ENCODE data around the gene IVD.

Gene IVD
- total RNA-seq = 15.2 to 81.0 (median 57.5) reads per million in 18 experiments

DNA sequence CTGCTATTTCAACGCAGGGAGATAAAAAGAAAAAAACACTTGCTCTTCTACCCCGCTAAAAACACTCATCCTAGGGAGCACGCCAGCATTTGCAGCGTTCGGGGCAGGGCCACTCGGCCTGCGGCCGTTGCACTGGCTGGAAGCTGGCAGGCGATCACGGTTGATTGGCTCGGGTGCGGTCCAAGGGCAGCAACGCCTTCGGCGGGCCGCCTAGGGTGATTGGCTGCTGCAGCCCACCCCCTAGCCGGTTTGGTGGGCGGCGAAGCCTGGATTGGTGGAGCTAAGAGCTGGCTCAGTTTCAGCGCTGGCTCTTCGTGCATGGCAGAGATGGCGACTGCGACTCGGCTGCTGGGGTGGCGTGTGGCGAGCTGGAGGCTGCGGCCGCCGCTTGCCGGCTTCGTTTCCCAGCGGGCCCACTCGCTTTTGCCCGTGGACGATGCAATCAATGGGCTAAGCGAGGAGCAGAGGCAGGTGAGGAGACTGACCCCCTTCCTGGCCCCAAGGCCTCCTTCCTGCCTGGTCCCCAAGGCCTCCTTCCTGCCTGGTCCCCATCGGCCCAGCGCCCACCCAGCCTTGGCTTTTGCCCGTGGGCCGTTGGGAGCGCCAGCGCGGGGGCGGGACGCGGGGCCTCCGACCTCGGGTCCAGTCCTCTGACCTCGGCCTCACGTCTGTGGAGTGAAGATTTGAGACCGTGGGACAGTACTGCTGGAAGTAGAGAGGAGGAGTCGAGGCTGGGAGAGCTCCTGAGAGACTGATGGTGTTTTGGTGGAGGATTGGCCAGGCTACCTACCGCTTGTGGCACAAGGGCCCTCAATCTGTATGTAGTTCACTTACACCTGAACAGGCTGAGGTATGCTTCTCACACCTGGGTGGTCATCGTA, at the start of gene IVD:
Gene IVD, plus strand, starts transcription at position 295 of the 881 bp plus-strand sequence. Its CDS starts 33 bp downstream, at position 328.
- peak; percentile 96 to 98 for DNase-seq

DNA sequence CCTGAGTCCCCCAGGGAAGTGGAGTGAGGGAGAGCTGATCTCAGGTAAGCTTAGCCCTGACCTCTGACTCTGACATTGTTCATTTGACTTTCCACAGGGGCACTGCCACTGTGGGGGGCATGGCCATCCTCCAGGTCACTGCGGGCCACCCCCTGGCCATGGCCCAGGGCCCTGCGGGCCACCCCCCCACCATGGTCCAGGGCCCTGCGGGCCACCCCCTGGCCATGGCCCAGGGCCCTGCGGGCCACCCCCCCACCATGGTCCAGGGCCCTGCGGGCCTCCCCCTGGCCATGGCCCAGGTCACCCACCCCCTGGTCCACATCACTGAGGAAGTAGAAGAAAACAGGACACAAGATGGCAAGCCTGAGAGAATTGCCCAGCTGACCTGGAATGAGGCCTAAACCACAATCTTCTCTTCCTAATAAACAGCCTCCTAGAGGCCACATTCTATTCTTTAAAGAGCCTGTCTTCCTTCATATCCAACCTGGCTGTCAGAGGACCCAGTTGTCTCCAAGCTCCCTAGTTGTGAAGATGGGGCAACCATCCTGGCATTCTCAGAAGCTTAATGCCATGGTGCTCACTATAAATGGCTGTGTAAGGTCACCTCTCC, 49.5 kb upstream of the IVD start:
- DNase-seq = no peak

DNA sequence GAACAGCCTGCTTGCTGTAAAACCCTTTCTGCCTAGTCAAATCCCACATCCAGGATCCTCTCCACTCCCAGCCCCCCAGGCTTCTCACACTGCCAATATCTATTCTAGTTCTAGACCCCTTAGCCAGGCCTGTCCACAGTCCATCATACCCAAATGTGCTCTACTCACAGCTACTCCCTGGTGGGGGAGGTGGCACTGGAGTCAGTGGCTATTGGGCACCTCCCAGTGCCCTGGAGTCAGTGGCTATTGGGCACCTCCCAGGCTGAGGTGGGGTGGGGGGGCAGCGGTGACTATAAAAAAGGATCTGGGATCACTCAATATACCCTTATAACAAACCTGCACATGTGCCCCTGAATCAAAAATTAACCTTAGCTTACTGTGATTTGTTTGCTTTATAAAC, 48.3 kb upstream of the IVD start:
- DNase-seq = no peak

DNA sequence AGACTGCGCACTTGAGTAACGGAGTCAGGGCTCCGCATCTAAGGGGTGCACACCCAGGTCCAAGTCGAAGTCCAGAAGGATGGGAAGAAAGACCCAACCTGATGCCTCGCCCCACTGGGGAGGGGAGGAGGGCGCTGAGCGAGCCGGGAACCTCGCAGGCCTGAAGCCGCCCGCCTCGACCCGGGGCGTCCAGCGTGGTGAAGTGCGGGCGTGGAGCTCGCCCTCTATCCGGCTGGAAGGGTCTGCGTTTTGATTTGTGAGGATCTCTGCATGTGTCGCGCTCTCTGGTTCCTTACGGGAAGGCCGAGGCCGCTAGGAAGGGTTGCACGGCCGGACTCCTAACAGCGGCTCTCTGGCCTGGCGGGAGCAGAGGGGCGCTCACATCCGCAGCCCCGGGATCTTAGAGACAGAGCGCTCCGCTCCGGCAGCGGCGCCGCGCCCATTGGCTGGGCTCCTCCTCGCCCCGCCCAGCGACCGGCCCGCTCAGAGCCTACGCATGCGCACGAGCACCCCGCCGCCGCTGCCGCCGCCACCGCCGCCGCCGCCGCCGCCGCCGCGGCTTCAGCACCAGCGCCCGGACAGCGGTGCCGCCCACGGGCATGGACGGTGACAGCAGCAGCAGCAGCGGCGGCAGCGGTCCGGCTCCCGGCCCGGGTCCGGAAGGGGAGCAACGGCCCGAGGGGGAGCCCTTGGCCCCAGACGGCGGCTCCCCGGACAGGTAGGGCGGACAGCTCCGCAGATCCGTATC, 47.7 kb upstream of the IVD start, which contains the start of gene DISP2:
Gene DISP2, plus strand, starts transcription at position 497 of the 748 bp plus-strand sequence. Its CDS starts 103 bp downstream, at position 600.
- DNase-seq = peak; percentile 78 to 91

DNA sequence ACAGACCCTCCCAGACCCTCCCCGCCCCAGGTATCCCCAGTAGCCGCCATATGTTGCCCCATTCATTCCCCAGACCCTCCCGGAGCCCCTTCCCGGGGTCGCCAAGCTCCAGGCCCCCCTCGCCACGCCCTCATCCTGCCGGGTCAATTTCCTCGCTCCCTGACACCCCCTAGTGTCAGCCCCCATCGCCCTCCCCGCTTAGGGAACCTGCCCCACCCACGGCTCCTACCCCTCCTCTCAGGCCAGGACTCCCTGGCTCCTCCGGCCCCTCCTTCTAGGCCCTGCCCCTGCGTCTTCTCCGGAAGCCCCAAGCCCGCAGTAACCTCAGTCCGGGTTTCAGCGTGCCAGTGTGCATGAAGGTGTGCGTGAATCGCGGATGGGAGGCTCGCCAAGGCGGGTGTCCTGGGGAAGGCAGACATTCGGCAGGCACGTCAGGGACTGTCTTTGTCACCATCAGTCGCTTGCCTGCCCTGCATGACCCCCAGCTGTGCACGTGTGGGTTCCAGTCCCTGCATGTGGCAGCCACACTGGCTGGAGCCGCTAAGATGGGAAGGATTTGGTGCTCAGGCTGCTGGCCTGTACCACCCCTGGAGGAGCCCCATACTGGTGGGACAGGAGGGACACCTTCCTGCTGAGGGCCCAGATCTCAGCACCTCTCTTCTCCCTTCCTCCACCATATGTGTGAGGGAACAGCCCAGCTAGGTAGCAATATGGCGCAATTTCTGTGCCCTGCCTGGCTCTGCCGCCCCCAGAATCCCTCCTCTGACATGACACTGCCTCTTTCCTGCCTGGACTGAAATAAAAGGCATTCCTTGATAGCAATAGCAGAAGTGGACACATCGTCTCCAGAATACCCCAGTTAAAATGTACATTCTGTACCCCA, 46.9 kb upstream of the IVD start:
- no peak for DNase-seq

DNA sequence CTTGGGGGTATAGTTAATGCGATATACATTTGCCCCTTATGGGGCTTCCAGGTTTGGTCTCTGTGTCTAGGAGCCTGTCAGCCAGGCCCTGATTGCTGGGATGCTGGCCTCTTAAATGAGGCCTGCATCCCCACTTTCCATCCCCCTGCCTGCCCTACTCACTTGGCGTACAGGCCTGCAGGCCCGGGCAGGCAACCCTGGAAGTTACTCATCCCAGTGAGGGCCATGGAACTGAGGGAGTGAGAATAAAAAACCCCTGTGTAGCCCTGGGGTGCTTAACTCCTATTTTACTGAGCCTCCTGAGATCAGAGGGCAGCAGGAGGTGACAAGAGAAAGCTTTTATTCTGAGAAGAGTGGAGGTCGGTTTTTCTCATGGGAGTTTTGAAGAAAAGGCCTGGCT, 45.6 kb upstream of the IVD start:
- no peak for DNase-seq

DNA sequence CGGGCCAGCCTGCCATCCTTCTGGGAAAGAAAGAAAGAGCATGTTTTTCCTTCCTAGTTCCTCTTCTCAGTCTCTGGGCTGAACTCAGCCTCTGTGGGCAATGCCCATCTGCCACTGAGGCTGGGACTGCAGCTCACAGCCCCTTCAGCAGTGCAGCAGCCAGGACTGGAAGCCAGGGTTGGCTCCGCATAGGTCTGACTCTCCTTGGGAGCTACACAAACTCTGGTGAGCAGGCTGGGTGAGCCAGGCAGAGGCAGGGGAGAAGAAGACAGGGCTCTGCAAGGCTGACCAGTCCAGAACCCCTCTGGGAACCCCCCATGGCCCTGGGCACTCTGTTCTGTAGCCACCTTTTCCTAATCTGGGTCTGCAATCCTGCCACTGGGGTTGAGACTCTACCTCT, 44.0 kb upstream of the IVD start:
- DNase-seq = no peak

DNA sequence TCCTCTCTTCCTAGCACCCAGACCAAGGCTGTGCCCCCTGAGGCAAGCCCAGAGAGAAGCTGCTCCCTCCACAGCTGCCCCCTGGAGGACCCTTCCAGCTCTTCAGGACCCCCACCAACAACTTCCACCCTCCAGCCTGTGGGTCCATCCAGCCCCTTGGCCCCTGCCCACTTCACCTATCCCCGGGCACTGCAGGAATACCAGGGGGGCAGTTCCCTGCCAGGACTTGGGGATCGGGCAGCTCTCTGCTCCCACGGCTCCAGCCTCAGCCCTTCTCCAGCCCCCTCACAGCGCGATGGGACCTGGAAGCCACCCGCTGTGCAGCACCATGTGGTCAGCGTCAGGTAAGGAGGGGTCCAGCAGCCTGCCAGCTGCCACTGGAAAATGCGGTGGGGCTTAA, 42.0 kb upstream of the IVD start:
- DNase-seq = no peak

DNA sequence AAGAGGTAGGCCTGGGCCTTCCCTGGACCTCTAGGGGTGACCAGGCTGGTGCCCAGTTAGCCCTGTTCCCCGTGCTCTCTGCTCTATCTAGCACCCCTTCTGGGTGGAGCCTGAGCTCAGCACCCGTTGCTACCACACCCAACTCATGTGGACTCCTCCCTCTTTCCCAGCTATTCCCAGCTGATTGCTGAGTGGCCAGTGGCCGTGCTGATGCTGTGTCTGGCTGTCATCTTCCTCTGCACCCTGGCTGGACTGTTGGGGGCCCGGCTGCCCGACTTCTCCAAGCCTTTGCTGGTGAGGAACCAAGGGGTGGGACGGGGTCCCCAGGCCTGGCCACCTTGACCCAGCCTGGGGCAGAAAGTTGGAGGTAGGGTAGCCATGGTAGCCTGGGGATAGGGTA, 41.3 kb upstream of the IVD start:
- no peak for DNase-seq

DNA sequence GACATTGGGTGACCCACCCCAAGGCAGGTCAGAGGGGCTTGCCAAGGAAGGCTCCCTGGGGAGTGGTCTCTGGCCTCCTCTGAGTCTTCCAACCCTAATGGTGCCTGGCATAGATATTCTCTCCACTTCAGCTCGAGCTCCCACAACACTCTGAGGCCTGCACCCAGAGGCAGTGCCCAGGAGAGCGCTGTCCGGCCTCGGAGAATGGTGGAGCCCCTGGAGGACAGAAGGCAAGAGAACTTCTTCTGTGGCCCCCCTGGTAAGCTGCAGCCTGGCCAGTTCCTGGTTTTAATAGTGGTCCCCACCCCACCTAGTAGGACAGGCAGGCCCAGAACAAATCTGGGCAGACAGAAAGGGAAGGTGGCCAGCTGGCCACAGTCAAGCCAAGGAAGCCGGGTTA, 40.6 kb upstream of the IVD start:
- DNase-seq = no peak

DNA sequence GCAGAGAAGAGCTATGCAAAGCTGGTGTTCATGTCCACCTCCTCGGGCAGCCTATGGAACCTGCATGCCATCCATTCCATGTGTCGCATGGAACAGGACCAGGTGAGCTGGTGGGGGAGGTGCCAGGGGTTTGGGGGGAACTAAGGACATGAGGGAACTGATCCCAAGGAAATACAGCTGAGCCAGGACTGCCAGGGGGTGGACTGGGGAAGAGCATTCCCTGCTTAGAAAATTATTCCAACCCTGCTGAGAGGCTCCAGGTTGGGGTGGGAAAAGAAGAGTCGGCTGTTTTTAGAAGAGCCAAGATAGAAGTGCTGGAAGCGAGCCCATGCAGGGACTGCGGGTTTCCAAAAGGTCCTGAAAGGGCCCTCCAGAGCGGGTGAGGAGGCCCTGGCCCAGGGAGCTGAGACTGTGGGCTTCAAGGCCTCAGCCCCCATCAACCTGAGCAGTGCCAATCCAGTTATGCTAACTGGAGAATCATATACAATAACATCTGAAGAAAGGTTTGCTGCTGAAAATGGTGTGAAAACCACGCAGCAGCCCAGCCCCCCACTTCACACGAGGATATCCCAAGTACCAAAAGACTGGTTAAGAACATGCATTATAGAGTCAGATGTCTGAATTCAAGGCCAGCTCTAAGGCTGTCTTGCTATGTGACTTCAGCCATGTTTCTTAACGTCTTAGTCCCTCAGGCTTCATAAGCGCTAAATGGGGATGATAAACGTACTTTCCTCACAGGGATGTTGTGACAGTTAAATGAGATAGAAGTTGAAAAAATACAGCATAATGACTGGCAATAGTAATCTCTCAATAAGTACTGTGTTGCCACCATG, 39.8 kb upstream of the IVD start:
- no peak for DNase-seq

DNA sequence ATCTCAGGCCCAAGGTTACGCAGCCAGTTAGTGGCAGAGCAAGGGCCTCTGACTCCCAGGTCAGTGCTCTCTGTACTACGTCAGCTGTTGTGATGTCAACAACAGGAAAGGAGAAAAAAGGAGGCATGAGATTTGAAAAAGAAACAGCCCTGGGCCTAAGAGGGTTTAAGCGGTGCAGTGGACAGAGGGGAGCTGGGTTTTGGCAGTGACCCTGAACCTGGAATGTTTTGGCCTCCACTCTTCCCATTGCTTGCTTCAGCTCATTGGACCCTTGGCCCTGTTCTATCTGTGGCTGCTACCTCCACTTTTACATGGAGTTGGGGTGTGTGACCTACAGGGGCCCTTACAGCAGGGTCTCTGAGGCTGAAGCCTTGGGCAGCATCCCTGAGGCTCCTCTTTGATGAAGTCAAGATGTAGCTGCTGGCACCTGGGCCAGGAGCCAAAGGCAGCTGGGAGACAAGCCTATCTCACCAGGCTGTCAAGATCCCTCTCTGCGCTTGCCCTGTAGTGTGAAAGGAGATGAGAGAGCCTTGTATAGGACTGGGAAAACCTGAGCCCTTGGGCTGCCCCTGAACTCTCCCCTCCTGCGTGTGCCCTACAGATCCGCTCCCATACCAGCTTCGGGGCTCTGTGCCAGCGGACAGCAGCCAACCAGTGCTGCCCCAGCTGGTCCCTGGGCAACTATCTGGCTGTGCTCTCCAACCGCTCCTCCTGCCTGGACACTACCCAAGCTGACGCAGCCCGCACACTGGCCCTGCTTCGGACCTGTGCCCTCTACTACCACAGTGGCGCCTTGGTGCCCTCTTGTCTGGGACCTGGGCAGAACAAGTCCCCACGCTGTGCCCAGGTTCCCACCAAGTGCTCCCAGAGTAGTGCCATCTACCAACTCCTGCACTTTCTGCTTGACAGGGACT, 38.9 kb upstream of the IVD start:
- no peak for DNase-seq

DNA sequence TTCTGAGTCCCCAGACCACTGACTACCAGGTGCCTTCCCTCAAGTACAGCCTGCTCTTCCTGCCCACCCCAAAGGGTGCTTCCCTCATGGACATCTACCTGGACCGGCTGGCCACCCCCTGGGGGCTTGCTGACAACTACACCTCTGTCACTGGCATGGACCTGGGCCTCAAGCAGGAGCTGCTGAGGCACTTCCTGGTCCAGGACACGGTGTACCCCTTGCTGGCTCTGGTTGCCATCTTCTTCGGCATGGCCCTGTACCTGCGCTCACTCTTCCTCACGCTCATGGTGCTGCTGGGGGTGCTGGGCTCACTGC, 38.3 kb upstream of the IVD start:
- no peak for DNase-seq

DNA sequence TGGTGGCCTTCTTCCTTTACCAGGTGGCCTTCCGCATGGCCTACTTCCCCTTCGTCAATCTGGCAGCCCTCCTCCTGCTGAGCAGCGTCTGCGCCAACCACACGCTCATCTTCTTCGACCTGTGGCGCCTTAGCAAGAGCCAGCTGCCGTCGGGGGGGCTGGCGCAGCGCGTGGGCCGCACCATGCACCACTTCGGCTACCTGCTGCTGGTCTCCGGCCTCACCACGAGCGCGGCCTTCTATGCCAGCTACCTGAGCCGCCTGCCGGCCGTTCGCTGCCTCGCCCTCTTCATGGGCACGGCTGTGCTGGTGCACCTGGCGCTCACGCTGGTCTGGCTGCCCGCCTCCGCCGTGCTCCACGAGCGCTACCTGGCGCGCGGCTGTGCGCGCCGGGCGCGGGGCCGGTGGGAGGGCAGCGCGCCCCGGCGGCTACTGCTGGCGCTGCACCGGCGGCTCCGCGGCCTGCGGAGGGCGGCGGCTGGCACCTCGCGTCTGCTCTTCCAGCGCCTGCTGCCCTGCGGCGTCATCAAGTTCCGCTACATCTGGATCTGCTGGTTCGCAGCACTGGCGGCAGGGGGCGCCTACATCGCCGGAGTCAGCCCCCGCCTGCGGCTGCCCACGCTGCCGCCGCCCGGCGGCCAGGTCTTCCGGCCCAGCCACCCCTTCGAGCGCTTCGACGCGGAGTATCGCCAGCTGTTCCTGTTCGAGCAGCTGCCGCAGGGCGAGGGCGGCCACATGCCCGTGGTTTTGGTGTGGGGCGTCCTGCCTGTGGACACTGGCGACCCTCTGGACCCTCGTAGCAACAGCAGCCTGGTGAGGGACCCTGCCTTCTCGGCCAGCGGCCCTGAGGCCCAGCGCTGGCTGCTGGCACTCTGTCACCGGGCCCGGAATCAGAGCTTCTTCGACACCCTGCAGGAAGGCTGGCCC, 37.6 kb upstream of the IVD start:
- DNase-seq = peak; percentile 96 to 97

DNA sequence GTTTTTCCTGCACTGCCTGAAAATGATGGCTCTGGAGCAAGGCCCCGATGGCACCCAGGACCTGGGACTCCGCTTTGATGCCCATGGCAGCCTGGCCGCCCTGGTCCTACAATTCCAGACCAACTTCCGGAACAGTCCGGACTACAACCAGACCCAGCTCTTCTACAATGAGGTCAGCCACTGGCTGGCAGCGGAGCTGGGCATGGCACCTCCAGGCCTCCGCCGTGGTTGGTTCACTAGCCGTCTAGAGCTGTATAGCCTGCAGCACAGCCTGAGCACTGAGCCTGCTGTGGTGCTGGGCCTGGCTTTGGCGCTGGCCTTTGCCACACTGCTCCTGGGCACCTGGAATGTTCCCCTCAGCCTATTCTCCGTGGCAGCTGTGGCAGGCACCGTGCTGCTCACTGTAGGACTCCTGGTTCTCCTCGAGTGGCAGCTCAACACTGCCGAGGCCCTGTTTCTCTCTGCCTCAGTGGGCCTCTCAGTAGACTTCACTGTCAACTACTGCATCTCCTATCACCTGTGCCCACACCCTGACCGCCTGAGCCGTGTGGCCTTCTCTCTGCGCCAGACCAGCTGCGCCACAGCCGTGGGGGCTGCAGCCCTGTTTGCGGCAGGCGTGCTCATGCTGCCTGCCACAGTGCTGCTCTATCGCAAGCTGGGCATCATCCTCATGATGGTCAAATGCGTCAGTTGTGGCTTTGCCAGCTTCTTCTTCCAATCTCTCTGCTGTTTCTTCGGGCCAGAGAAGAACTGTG, 36.7 kb upstream of the IVD start:
- no peak for DNase-seq

DNA sequence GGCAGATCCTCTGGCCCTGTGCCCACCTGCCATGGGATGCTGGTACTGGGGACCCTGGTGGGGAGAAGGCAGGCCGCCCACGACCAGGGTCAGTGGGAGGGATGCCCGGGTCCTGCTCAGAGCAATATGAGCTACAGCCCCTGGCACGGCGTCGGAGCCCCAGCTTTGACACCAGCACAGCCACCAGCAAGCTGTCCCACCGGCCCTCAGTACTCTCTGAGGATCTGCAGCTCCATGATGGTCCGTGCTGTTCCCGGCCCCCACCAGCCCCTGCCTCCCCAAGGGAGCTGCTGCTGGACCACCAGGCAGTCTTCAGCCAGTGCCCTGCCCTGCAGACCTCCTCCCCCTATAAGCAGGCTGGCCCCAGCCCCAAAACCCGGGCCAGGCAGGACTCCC, 36.1 kb upstream of the IVD start:
- no peak for DNase-seq

DNA sequence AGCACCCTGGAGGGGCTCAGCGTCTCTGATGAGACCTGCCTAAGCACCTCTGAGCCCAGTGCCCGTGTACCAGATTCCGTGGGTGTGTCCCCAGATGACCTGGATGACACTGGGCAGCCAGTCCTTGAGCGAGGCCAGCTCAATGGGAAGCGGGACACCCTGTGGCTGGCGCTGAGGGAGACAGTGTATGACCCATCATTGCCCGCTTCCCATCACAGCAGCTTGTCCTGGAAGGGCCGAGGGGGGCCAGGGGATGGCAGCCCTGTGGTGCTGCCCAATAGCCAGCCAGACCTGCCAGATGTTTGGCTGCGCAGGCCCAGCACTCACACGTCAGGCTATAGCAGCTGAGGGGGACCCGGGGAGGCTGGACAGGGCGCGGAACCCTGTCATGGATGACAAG, 35.6 kb upstream of the IVD start:
- no peak for DNase-seq

DNA sequence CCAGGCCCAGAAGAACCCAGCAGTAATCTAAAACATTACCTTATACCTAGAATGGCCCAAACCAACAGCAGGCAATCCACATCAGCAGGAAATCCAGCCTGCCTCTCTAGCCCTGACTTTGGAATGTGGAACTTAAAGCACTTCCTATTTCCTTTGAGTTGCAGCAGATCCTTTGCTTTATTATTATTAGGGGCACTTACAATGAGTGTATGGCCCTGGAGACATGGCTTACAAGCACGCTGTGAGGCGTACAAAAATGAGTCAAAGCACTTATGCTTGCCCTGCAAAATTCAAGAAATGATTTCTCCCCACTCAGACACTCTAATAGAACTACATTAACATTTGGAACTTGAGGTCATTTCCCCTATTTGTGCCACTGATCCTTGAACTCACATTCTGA, 32.6 kb upstream of the IVD start:
- peak; percentile 58 to 59 for DNase-seq

DNA sequence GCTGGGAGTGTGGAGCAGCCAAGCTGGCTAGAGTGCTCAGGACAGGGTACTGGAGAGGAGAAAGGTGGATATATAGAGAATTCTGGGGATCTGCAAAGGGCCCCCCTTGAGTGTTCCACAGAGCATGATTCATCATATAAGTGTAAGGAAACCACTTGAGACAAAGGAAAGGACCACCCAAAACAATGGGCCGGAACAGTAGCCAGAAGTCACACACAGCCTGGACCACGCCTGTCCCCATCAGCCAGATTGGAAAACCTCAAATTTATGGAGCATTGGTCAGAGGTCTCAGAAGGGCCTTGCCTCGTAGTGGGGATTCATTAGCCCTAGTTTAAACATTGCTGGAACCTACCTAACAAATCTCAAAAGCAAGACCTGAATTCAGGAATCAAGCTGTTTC, 28.0 kb upstream of the IVD start:
- no peak for DNase-seq

All from inflammatory macrophage (primary cell).